Prostate gland (tissue), 2 donors: ENCODE data around the gene CEP131. TPM values are rescaled to one million over a fixed set of nuclear protein-coding genes. Genes with fewer than 3 reads are reported as not detected.

Experiments
- DNase-seq: peaks from one replicate; pipeline ENCODE4 v3.0.0-alpha.2; 2019; ENCODE audit warnings: low spot score
- H3K27ac ChIP-seq, 2 donors: fragments of 200-600 bp; sonication (generic); 2 replicates each; pipeline ENCODE4 v1.5.1; 2017 to 2019
- H3K27me3 ChIP-seq: fragments of 200-600 bp; sonication (generic); replicated peaks from 2 replicates; pipeline ENCODE4 v1.5.1; 2019; ENCODE audit not compliant: insufficient read depth
- H3K36me3 ChIP-seq, 2 donors: fragments of 200-600 bp; sonication (generic); 1 replicate in 1 of 2; 2 replicates in 1 of 2; pipeline versions ENCODE4 v1.5.1 to v1.8.1; 2017 to 2019
- H3K4me1 ChIP-seq: fragments of 200-600 bp; sonication (generic); replicated peaks from 2 replicates; pipeline ENCODE4 v1.5.1; 2019
- H3K4me3 ChIP-seq, 2 donors: fragments of 200-600 bp; sonication (generic); 2 replicates each; pipeline ENCODE4 v1.5.1; 2017 to 2019
- H3K9me3 ChIP-seq: fragments of 200-600 bp; sonication (generic); 2 replicates; pipeline ENCODE4 v1.5.1; 2017
- CTCF ChIP-seq, 4 experiments: fragments of 200-600 bp in 2 of 4; fragments of 450-650 bp in 2 of 4; sonication (generic) in 2 of 4; IDR thresholded peaks; 1 replicate in 3 of 4; 2 replicates in 1 of 4; pipeline ENCODE4 v1.5.1; 2016 to 2019; ENCODE audit warnings: antibody characterized with exemption in 4 of 4, mild to moderate bottlenecking in 2 of 4, moderate library complexity in 2 of 4
- POLR2A ChIP-seq: fragments of 450-650 bp; IDR thresholded peaks from one replicate; pipeline ENCODE4 v1.6.1; 2016; ENCODE audit warnings: antibody characterized with exemption, mild to moderate bottlenecking
- POLR2AphosphoS5 ChIP-seq: sonication (generic); formaldehyde crosslinking; IDR thresholded peaks from one replicate; pipeline ENCODE4 v1.6.1; 2017; ENCODE audit warnings: antibody characterized with exemption
- WGBS: methylation state at CpG from one replicate; pipeline ENCODE4 v1.1.5; 2018; 5-methylcytosine and 5-hydroxymethylcytosine counted together
- intact Hi-C: fragments of 100-400 bp; cut with DNase I; formaldehyde crosslinking; loops from one replicate; pipeline ENCODE4 v1.14.2; 2022
- total RNA-seq, 2 donors: library from RNA; depleted of rRNA; stranded (reverse); fragments of >200 nt; gene quantifications; one replicate each; pipeline ENCODE4 v1.1.0, GENCODE V29; 2016

CEP131 gene
- total RNA-seq, 2 donors from 2014 or later = 7.1 to 24.0 TPM

GRCh38 chr17:81167638-81168037, 55.1 kb downstream of the CEP131 start:
- Histone ChIP-seq H3K27me3 (no peaks in the 10 kb centered on the region), H3K36me3 (no peaks in the 10 kb centered on the region), H3K9me3 (no peaks in the 10 kb centered on the region), H3K4me3 (no peak overlapping the region), H3K27ac (no peak overlapping the region), H3K4me1 (peaks cover 10% of the 10 kb centered on the region)
- intact Hi-C loops = no loop called here
- WGBS = 92% methylated on average over 7 of the region's 7 CpGs
- DNase-seq = no peak
- TF ChIP-seq POLR2A (no peak), POLR2AphosphoS5 (no peak), CTCF (IDR thresholded peaks at IDR 0.05) (no peak)

- WGBS = 92% methylated on average over 4 of the region's 4 CpGs
- no peaks in the 10 kb centered on the region for H3K27me3 ChIP-seq
- intact Hi-C loops = no loop called here
Observed at GRCh38 chr17:81167194-81167524, 55.6 kb downstream of the CEP131 start.

GRCh38 chr17:81166033-81166492, 56.7 kb downstream of the CEP131 start, which contains the start of gene AATK:
AATK (minus strand) TSS chr17:81166221; CDS start chr17:81165992, 229 bp downstream.
- Histone ChIP-seq H3K27ac (peak within 1 kb of the TSS in 1 of 2 donors; percentile 17), H3K4me1 (peaks cover 10% of the 10 kb centered on the region), H3K4me3 (peak within 1 kb of the TSS; percentile 28 to 41), H3K36me3 (no peaks in the 10 kb centered on the region), H3K9me3 (no peaks in the 10 kb centered on the region), H3K27me3 (no peaks in the 10 kb centered on the region)
- DNase-seq = no peak
- intact Hi-C loops = no loop called here
- no peak for TF ChIP-seq CTCF (IDR thresholded peaks at IDR 0.05)
- no peak for TF ChIP-seq POLR2A
- TF ChIP-seq POLR2AphosphoS5 = no peak
- 0% methylated on average over 5 of the region's 62 CpGs for WGBS

More at GRCh38 chr17:81167194-81167524, 55.6 kb downstream of the CEP131 start:
- Histone ChIP-seq H3K4me3 (no peak overlapping the region), H3K36me3 (no peaks in the 10 kb centered on the region), H3K9me3 (no peaks in the 10 kb centered on the region), H3K4me1 (peaks cover 10% of the 10 kb centered on the region), H3K27ac (no peak overlapping the region)
- no peak for DNase-seq
- TF ChIP-seq POLR2A (no peak), CTCF (IDR thresholded peaks at IDR 0.05) (no peak), POLR2AphosphoS5 (no peak)

GRCh38 chr17:81165246-81166032, 57.3 kb downstream of the CEP131 start, which contains the start of gene PVALEF:
PVALEF (plus strand) TSS chr17:81165507; CDS start chr17:81181227, 15,720 bp downstream.
- Histone ChIP-seq H3K36me3 (no peaks in the 10 kb centered on the region), H3K9me3 (no peaks in the 10 kb centered on the region), H3K27me3 (no peaks in the 10 kb centered on the region), H3K4me3 (peak within 1 kb of the TSS; percentile 28 to 41), H3K27ac (peak within 1 kb of the TSS in 1 of 2 donors; percentile 17), H3K4me1 (peaks cover 10% of the 10 kb centered on the region)
- intact Hi-C loops = no loop called here
- no peak for DNase-seq
- WGBS = 14% methylated on average over 32 of the region's 46 CpGs
- TF ChIP-seq POLR2A (no peak), CTCF (IDR thresholded peaks at IDR 0.05) (no peak), POLR2AphosphoS5 (no peak)
